Activated naive CD4-positive, alpha-beta T cell treated with anti-CD3 and anti-CD28 coated beads for 36 hours (primary cell): ENCODE data around the gene GPR161. TPM values are rescaled to one million over a fixed set of nuclear protein-coding genes. Genes with fewer than 3 reads are reported as not detected.

ENCODE experiments used
- CTCF ChIA-PET: fragments of 350-600 bp; sonication (Branson Sonifier 250); formaldehyde crosslinking; loops from one replicate; lab custom pipeline; 2021; ENCODE audit warnings: antibody characterized with exemption; lab: Charles Lee
- DNase-seq: peaks from one replicate; pipeline ENCODE4 v3.0.0-alpha.2; 2020
- H3K27ac Mint-ChIP-seq: one replicate; pipeline ENCODE4 v1.8.0; 2021; ENCODE audit warnings: mild to moderate bottlenecking, mixed read lengths
- H3K27me3 Mint-ChIP-seq: one replicate; pipeline ENCODE4 v1.8.0; 2021; ENCODE audit warnings: low read depth, mixed read lengths
- H3K36me3 Mint-ChIP-seq: one replicate; pipeline ENCODE4 v1.8.0; 2021; ENCODE audit warnings: low read depth, mixed read lengths
- H3K4me1 Mint-ChIP-seq: one replicate; pipeline ENCODE4 v1.8.0; 2021; ENCODE audit warnings: low read depth, mixed read lengths
- H3K4me3 Mint-ChIP-seq: one replicate; pipeline ENCODE4 v1.8.0; 2021; ENCODE audit warnings: mild to moderate bottlenecking, moderate library complexity, mixed read lengths
- H3K9me3 Mint-ChIP-seq: one replicate; pipeline ENCODE4 v1.8.0; 2021; ENCODE audit warnings: mixed read lengths
- intact Hi-C: fragments of 100-400 bp; cut with micrococcal nuclease; formaldehyde crosslinking; loops from one replicate; pipeline ENCODE4 v1.15.1; 2023
- total RNA-seq, 2 experiments: library from RNA; stranded (reverse); gene quantifications; one replicate each; pipeline ENCODE4 v1.2.3, GENCODE V29; 2021

The GPR161 gene
- total RNA-seq, 2 experiments from 2014 or later: 0.12 to 0.29 TPM

GRCh38 chr1:168125051-168125450 lies 11.7 kb downstream of the GPR161 start:
- CTCF ChIA-PET: no interaction called here
- intact Hi-C loops: no loop called here
- no peaks in the 10 kb centered on the region for H3K36me3 Mint-ChIP-seq

GRCh38 chr1:168121401-168122011 lies 15.2 kb downstream of the GPR161 start:
- no peaks in the 10 kb centered on the region for H3K36me3 Mint-ChIP-seq
- H3K9me3 Mint-ChIP-seq: peaks cover 5% of the 10 kb centered on the region
- CTCF ChIA-PET: interaction anchor here (0.6 to 2.1 kb wide), 2 partner anchors 37 to 179 kb away, joined by 3 to 9 read pairs; no protein-coding TSS in a partner anchor
- no peak overlapping the region for H3K4me3 Mint-ChIP-seq
- peaks cover 27% of the 10 kb centered on the region for H3K27me3 Mint-ChIP-seq
- no peak overlapping the region for H3K27ac Mint-ChIP-seq
- no peak for DNase-seq
- intact Hi-C loops: no loop called here
- no peaks in the 10 kb centered on the region for H3K4me1 Mint-ChIP-seq

More at GRCh38 chr1:168125051-168125450, 11.7 kb downstream of the GPR161 start:
- peaks cover 4% of the 10 kb centered on the region for H3K9me3 Mint-ChIP-seq
- H3K27ac Mint-ChIP-seq: no peak overlapping the region
- H3K4me1 Mint-ChIP-seq: no peaks in the 10 kb centered on the region
- H3K27me3 Mint-ChIP-seq: peaks cover 25% of the 10 kb centered on the region
- H3K4me3 Mint-ChIP-seq: no peak overlapping the region
- DNase-seq: no peak

- CTCF ChIA-PET: no interaction called here
- Mint-ChIP-seq H3K9me3 (peaks cover 5% of the 10 kb centered on the region), H3K4me1 (no peaks in the 10 kb centered on the region), H3K27ac (no peak overlapping the region), H3K27me3 (peaks cover 27% of the 10 kb centered on the region), H3K4me3 (no peak overlapping the region), H3K36me3 (no peaks in the 10 kb centered on the region)
- DNase-seq: no peak
- intact Hi-C loops: no loop called here
These were observed 17.0 kb downstream of the GPR161 start for GRCh38 chr1:168119750-168120149.

DNA sequence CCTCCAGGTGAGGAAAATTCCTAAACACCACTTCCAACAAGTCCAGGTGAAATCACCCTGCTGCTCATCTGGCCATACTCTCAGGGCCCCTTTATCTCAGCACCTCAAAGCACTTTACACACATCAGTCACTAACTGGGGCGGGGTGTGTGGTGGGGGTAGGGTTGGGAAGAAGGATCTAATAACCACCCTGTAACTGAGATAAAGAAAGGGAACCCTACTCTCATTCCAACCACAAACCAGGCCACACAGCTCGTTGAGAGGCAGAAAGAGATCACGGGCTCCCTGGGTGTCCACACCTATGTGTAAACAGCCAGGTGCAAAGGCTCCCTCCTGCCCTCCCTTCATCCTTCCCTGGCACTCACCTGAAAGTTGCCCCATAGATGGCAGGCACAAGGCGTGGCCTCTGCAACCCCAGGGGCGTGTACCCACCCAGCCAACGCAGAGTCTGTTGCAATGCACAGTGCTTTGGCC lies 20.4 kb downstream of the GPR161 start:
- CTCF ChIA-PET: interaction anchor here (0.9 kb wide), 1 partner anchor 9 kb away, joined by 4 read pairs; no protein-coding TSS in a partner anchor
- Mint-ChIP-seq H3K9me3 (peaks cover 5% of the 10 kb centered on the region), H3K27me3 (peaks cover 17% of the 10 kb centered on the region), H3K4me3 (no peak overlapping the region), H3K36me3 (no peaks in the 10 kb centered on the region), H3K4me1 (peaks cover 11% of the 10 kb centered on the region), H3K27ac (no peak overlapping the region)
- intact Hi-C loops: no loop called here
- no peak for DNase-seq

DNA sequence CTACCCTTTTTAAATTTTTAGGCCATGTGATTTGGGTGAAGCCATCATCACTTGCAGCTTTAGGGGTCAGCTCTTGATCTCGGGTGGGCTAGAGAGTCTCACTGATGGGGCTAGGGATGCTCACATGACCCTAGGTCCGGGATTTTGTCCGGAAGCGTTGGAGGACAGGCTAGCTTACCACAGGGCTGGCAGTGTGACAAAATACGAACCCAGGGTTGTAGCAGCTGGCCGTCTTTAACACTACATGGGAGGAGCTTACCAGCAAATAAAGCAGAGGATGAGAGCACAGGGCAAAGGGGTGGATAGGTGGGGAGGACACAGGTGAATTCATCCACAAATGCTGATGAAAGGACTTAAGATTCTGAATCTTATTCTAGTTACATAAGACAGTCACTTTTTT lies 21.9 kb downstream of the GPR161 start:
- H3K27ac Mint-ChIP-seq: no peak overlapping the region
- intact Hi-C loops: no loop called here
- peaks cover 7% of the 10 kb centered on the region for H3K27me3 Mint-ChIP-seq
- peaks cover 5% of the 10 kb centered on the region for H3K9me3 Mint-ChIP-seq
- no peak for DNase-seq
- CTCF ChIA-PET: interaction anchor here (0.6 to 1.2 kb wide), 3 partner anchors 29 to 163 kb away, joined by 3 read pairs; no protein-coding TSS in a partner anchor
- no peak overlapping the region for H3K4me3 Mint-ChIP-seq
- no peaks in the 10 kb centered on the region for H3K36me3 Mint-ChIP-seq
- H3K4me1 Mint-ChIP-seq: peaks cover 11% of the 10 kb centered on the region

- Mint-ChIP-seq H3K27me3 (no peaks in the 10 kb centered on the region), H3K36me3 (no peaks in the 10 kb centered on the region), H3K9me3 (no peaks in the 10 kb centered on the region), H3K4me1 (peaks cover 11% of the 10 kb centered on the region), H3K27ac (no peak overlapping the region), H3K4me3 (no peak overlapping the region)
- DNase-seq: peak; percentile 88
- CTCF ChIA-PET: interaction anchor here (0.5 kb wide), 1 partner anchor 36 kb away, joined by 3 read pairs; no protein-coding TSS in a partner anchor
- intact Hi-C loops: loop anchor here (1.0 kb wide), 1 partner anchor 26 kb away; no protein-coding TSS in a partner anchor
These were observed 23.9 kb downstream of the GPR161 start for GRCh38 chr1:168112673-168113305.

GRCh38 chr1:168110896-168111545 lies 25.7 kb downstream of the GPR161 start:
- intact Hi-C loops: no loop called here
- Mint-ChIP-seq H3K36me3 (no peaks in the 10 kb centered on the region), H3K4me3 (no peak overlapping the region), H3K27me3 (no peaks in the 10 kb centered on the region), H3K27ac (no peak overlapping the region), H3K9me3 (no peaks in the 10 kb centered on the region), H3K4me1 (peaks cover 11% of the 10 kb centered on the region)
- no peak for DNase-seq
- CTCF ChIA-PET: interaction anchor here (0.6 to 0.7 kb wide), 2 partner anchors 17 to 27 kb away, joined by 5 read pairs; no protein-coding TSS in a partner anchor

GRCh38 chr1:168106274-168106673 lies 30.5 kb downstream of the GPR161 start:
- CTCF ChIA-PET: no interaction called here
- Mint-ChIP-seq H3K27ac (no peak overlapping the region), H3K9me3 (no peaks in the 10 kb centered on the region), H3K4me1 (no peaks in the 10 kb centered on the region), H3K36me3 (no peaks in the 10 kb centered on the region), H3K4me3 (no peak overlapping the region), H3K27me3 (no peaks in the 10 kb centered on the region)
- no peak for DNase-seq
- intact Hi-C loops: no loop called here

DNA sequence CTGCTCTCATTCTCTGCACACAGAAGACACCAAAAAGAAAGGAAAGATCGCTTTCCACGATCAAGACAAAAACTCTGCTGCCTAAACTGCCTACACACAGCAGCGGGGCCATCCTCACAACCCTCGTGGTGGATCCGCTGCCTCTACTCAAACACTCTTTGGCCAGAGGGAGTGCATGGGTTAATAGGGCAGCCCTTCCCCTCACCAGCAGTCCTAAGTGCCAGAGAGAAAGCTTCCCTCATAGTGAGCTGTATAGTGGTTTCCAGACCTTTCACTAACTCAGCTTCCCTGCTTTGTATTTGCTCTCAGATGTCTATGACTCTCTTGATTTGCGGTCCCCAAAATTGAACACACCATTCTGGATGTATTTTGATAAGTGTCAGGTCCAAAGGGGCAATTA lies 30.9 kb downstream of the GPR161 start:
- Mint-ChIP-seq H3K27me3 (no peaks in the 10 kb centered on the region), H3K36me3 (no peaks in the 10 kb centered on the region), H3K27ac (no peak overlapping the region), H3K4me3 (no peak overlapping the region), H3K4me1 (no peaks in the 10 kb centered on the region), H3K9me3 (no peaks in the 10 kb centered on the region)
- CTCF ChIA-PET: interaction anchor here (1.1 kb wide), 1 partner anchor 22 kb away, joined by 4 read pairs; no protein-coding TSS in a partner anchor
- intact Hi-C loops: no loop called here
- no peak for DNase-seq

- no peaks in the 10 kb centered on the region for H3K9me3 Mint-ChIP-seq
- H3K27me3 Mint-ChIP-seq: no peaks in the 10 kb centered on the region
- no peaks in the 10 kb centered on the region for H3K36me3 Mint-ChIP-seq
- intact Hi-C loops: no loop called here
- no peak for DNase-seq
- CTCF ChIA-PET: no interaction called here
- H3K4me1 Mint-ChIP-seq: no peaks in the 10 kb centered on the region
- H3K27ac Mint-ChIP-seq: no peak overlapping the region
- H3K4me3 Mint-ChIP-seq: no peak overlapping the region
These were observed 32.2 kb downstream of the GPR161 start for GRCh38 chr1:168104535-168104934.

DNA sequence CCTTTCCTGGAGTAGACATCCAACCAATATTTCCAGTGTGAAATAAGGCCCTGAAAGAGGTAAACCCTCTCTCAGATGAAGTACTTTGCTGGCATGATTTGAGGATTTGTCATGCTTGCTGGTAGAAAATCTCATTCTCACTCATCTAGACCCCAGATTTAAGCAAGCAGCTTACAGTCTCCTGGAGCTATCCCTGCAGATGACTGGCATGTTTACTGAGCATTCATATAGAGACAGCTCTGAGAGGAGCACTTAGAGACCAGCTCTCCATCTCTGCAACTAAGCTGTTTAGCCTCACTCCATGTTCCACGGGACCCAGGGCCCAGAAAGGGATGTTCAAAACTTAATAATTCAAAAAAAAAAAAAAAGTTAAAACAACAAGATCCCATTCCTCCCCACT lies 34.2 kb downstream of the GPR161 start:
- Mint-ChIP-seq H3K27me3 (no peaks in the 10 kb centered on the region), H3K4me3 (no peak overlapping the region), H3K9me3 (no peaks in the 10 kb centered on the region), H3K36me3 (no peaks in the 10 kb centered on the region), H3K4me1 (no peaks in the 10 kb centered on the region), H3K27ac (no peak overlapping the region)
- CTCF ChIA-PET: interaction anchor here (0.6 to 2.8 kb wide), 6 partner anchors 18 to 668 kb away, joined by 3 to 12 read pairs (median 4); no protein-coding TSS in a partner anchor
- DNase-seq: no peak
- intact Hi-C loops: no loop called here

DNA sequence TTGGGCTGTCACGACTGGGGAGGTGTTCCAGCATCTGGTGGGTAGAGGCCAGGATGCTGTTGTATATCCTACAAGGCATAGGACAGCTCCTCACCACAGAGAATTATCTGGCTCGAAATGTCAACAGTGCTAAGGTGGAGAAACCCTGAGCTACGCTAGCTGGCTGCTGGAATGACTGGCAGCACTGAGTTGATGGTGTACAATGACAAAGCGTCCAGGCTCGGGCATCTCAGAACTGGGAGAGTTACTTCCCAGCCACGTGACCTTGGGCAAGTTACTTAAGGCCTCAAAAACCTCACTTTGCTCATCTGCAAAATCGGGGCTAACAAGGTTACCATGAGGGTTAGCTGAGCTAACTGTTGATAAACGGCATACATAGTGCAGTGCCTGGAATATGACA lies 35.4 kb downstream of the GPR161 start:
- H3K9me3 Mint-ChIP-seq: no peaks in the 10 kb centered on the region
- no peak overlapping the region for H3K27ac Mint-ChIP-seq
- no peaks in the 10 kb centered on the region for H3K36me3 Mint-ChIP-seq
- DNase-seq: no peak
- intact Hi-C loops: no loop called here
- no peak overlapping the region for H3K4me3 Mint-ChIP-seq
- H3K27me3 Mint-ChIP-seq: no peaks in the 10 kb centered on the region
- no peaks in the 10 kb centered on the region for H3K4me1 Mint-ChIP-seq
- CTCF ChIA-PET: interaction anchor here (1.1 to 2.8 kb wide), 3 partner anchors 19 to 44 kb away, joined by 3 to 12 read pairs (median 5); no protein-coding TSS in a partner anchor
